ENCODE measurements around the gene SRCIN1.

DNA sequence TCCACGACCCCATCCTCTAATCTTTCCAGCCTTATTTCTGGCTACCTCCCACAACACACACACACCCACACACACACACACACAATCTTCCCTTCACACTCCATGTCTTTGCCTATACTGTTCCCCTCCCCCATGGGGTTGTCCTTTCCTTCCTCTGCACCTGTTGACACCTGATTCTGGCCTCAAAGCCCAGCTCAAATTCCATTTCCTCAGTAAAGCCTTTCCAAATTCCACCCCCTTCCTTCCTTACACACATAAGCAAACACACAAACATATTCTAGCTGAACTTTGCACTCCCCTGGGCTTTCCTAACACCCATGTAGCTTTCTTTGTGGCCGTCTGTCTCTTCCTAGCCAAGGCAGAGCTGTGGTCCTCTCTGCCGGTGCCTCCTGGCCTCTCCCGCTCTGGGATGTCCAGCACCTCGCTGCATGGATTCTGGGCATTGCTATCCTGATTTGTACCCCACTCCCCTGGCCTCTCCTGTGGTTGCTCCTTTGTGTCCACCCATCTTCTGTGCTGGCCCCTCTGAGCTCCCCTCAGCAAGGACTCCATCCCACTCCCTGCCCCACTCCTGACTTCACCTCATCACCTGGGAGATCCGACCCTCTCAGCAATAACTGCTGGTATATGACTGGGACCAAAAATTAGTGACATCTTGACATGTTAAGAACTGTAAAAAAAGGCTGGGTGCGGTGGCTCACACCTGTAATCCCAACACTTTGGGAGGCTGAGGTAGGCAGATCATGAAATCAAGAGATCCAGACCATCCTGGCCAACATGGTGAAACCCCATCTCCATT lies 8.4 kb upstream of the SRCIN1 start:
- TF ChIP-seq, protein P1, sequence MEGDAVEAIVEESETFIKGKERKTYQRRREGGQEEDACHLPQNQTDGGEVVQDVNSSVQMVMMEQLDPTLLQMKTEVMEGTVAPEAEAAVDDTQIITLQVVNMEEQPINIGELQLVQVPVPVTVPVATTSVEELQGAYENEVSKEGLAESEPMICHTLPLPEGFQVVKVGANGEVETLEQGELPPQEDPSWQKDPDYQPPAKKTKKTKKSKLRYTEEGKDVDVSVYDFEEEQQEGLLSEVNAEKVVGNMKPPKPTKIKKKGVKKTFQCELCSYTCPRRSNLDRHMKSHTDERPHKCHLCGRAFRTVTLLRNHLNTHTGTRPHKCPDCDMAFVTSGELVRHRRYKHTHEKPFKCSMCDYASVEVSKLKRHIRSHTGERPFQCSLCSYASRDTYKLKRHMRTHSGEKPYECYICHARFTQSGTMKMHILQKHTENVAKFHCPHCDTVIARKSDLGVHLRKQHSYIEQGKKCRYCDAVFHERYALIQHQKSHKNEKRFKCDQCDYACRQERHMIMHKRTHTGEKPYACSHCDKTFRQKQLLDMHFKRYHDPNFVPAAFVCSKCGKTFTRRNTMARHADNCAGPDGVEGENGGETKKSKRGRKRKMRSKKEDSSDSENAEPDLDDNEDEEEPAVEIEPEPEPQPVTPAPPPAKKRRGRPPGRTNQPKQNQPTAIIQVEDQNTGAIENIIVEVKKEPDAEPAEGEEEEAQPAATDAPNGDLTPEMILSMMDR (IDR thresholded peaks at IDR 0.05), result no peak
- TF ChIP-seq POLR2A (IDR thresholded peaks at IDR 0.05), result no peak
